ENCODE results near the gene CYP2F1.

- no peak for TF ChIP-seq CTCF (IDR thresholded peaks at IDR 0.05)
- TF ChIP-seq EP300 (IDR thresholded peaks at IDR 0.05), result no peak
- TF ChIP-seq POLR2A (IDR thresholded peaks at IDR 0.05), result no peak
These were observed 17.9 kb upstream of the CYP2F1 start for GRCh38 chr19:41096353-41096752.
